AML-193 (cell line): ENCODE data around the gene SARS1.
"Not testable (repeated sequence)": the region's sequence is repeated elsewhere in the genome, so short reads cannot be mapped to it uniquely, and the experiment has no call there.

Experiments used
- DNase-seq, 2 experiments: peaks; one replicate each; lab custom pipeline; 2025; lab: John Stamatoyannopoulos, UW

The SARS1 gene

GRCh38 chr1:109275706-109276345 is 62.1 kb downstream of the SARS1 start:
- no peak for DNase-seq

- peak; percentile 28 to 59 for DNase-seq
Measured at GRCh38 chr1:109277434-109278204, 63.9 kb downstream of the SARS1 start.

GRCh38 chr1:109279615-109280278 is 66.0 kb downstream of the SARS1 start:
- DNase-seq = no peak

GRCh38 chr1:109280862-109281261 is 67.1 kb downstream of the SARS1 start:
- DNase-seq = no peak

DNA sequence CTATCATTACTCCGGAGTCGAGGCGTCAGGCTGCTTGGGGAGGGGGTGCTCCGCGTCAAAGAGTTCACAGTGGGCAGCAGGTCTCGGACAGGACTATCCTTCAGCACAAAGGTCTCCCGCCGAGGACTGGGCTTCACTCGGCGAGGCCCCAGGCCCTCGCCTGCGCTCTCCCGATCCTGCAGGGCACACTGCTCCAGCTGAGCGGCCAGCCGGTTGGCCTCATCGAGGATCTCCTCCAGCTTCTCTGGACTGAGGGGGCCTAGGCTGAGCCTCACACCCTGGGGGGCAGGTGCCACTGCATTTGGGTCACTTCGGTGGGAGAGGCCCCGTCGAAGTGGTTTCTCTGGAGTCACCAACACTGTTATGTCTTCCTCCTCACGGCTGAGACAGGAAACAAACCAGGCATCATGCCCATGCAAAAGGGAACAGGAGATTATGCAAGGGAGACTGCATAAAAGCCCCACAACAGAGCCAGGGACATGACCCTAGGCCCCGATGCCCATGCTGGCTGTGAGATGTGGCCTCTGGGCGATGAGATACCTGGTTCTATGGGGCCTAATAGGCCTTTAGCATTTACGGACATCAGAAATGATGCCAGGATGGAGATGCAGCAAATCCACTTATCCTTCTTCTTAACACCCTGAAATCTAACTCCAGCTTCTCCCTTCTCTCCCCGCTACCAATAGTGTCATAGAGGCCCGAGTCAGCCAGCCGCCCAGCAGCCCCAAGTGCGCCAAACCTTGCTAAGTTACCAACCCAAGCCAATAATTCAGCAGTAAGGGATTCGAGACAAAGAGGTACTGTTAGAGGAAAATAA is 68.2 kb downstream of the SARS1 start:
- peak; percentile 74 to 78 for DNase-seq

DNA sequence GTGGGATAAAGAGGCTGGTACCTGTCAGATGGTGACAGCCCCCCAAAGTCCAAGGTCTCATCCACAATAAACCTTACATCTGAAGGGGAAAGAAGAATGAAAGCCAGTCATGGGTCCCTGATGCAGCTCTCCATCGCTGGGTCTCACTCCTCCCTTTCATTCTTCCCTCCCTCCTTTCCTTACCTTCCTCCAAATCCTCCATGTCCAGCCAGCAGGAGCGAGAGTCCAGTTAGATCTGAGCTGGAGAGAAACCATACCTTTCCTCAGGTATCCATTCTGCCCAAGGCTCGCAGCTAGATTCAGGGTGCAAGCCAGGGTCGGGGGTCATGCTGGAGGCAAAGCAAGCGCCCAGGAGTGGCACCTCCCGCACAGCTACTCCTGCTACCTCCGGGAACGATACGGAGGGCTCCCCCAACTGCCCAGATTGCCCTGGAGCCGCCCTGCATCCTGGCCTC is 68.8 kb downstream of the SARS1 start:
- no peak for DNase-seq

DNA sequence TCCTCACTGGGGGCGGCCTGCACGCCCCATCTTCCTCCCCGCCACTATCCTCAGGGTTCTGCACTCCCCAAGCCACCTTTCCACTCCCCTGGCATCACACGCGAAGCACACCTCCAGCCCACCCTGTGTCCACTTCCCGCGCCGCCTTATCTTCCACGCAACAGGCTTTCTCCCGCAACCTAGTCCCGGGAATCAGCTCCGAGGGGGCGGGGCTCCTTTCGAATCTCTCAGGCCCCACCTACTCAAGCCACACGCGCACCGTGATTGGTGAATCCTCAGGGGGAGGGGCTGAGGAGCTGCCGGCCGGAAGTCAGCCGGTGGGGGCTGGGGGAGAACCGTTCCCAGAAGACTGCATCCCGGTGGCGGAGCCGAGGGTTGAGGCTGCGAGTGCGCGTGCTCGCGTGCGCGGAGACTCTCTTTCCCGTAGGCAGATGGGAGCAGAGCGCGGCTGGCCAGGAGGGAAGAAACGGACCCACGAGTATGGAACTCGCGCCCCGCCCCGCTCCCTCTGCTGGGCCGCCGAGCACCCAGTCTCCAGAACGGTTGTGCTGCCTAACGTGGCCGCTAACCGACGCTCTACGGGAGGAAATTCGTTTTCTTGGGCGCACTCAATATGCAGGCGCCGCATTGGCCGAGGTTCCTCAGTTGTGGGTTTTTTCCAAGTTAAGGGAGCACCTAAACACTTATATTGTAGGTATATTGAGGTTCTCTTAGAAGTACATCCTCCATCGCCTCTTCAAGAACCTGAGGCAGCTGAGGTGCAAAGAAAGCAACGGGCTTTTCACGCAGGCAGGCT is 69.4 kb downstream of the SARS1 start, which contains the start of gene PSRC1:
TSS of gene PSRC1 (minus strand) at position 194 of the 796 bp plus-strand sequence.
- DNase-seq = peak; percentile 89 to 90

- DNase-seq = no peak
Measured at GRCh38 chr1:109283748-109284600, 70.3 kb downstream of the SARS1 start.

DNA sequence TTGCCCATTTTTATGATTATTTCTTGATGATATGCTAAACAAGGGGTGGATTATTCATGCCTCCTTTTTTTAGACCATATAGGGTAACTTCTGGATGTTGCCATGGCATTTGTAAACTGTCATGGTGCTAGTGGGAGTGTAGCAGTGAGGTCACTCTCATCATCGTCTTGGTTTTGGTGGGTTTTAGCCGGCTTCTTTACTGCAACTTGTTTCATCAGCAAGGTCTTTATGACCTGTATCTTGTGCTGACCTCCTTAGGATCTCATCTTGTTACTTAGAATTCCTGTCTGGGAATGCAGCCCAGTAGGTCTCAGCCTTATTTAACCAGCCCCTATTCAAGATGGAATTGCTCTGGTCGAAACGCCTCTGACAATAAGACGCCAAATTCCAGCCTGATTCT is 73.0 kb downstream of the SARS1 start:
- DNase-seq = not testable (repeated sequence)
